Effector memory CD8-positive, alpha-beta T cell (primary cell): Measurements from ENCODE around the gene ABCA5.

Experiments used
- ATAC-seq: fragments of 150-1000 bp; cut with Tn5 transposase; replicated peaks from 2 replicates; pipeline ENCODE4 v1.10.0; 2021; ENCODE audit warnings: mild to moderate bottlenecking, moderate library complexity
- DNase-seq, 3 experiments: peaks; one replicate each; pipeline ENCODE4 v3.0.0; 2021
- H3K27ac Mint-ChIP-seq, 2 donors: one replicate each; pipeline ENCODE4 v1.8.0; 2022; ENCODE audit warnings: mild to moderate bottlenecking in 2 of 2, mixed read lengths in 2 of 2, moderate library complexity in 2 of 2
- H3K27me3 Mint-ChIP-seq, 2 donors: one replicate each; pipeline ENCODE4 v1.8.0; 2022; ENCODE audit warnings: mixed read lengths in 2 of 2
- H3K36me3 Mint-ChIP-seq: one replicate; pipeline ENCODE4 v1.8.0; 2022; ENCODE audit warnings: mild to moderate bottlenecking, moderate library complexity, mixed read lengths; ENCODE audit not compliant: insufficient read depth
- H3K4me1 Mint-ChIP-seq, 2 donors: one replicate each; pipeline ENCODE4 v1.8.0; 2022; ENCODE audit warnings: low read depth in 2 of 2, mixed read lengths in 2 of 2
- H3K4me3 Mint-ChIP-seq, 2 donors: one replicate each; pipeline ENCODE4 v1.8.0; 2022; ENCODE audit warnings: mild to moderate bottlenecking in 2 of 2, mixed read lengths in 2 of 2, moderate library complexity in 2 of 2
- H3K9me3 Mint-ChIP-seq, 2 donors: one replicate each; pipeline ENCODE4 v1.8.0; 2022; ENCODE audit warnings: mixed read lengths in 2 of 2

Gene ABCA5

DNA sequence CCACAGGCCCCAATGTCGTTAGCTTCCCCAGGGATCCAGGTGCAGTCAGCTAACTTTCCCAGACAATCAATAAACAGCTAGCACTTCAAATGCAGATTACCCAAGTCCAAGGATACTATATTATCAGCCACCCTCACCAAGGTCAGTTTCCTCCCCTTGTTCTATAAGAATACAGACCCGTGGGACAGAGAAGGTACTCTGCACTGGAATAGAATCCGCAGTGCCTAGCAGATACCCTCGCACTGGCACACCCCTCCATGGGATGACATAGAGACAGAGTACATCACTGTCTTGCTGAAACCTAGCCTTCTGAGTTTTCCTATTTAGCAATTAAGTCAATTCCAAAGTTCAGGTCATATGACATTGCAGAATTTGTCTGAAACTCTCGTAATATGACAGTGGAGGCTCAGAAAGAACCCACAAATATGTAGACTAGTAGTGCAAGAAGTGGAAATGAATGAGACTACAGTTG is 58.4 kb downstream of the ABCA5 start:
- H3K4me3 Mint-ChIP-seq = no peak overlapping the region
- H3K4me1 Mint-ChIP-seq = no peaks in the 10 kb centered on the region
- H3K36me3 Mint-ChIP-seq = peaks cover 7% of the 10 kb centered on the region
- no peaks in the 10 kb centered on the region for H3K9me3 Mint-ChIP-seq
- DNase-seq (no peak), ATAC-seq (no peak)
- H3K27me3 Mint-ChIP-seq = no peaks in the 10 kb centered on the region
- no peak overlapping the region for H3K27ac Mint-ChIP-seq

DNA sequence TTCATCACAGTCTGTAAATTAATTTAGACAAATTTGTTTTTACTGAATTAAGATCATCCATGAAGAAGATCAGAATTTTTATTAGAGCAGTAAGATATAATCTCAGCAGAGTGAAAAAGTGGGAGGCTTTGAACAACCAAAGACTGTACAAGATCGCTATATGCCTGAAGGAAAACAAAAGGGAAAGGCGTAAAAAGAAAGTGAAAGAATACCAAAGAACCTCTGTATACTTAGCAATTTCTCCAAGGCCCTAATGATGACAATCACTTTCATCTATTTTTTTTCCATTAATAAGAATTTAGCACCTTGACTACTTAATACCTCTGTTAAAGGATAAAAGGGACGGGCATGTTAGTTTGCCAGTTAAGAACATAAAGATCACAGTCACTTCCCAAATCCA is 59.7 kb downstream of the ABCA5 start:
- no peak overlapping the region for H3K27ac Mint-ChIP-seq
- ATAC-seq (no peak), DNase-seq (no peak)
- no peaks in the 10 kb centered on the region for H3K4me1 Mint-ChIP-seq
- no peaks in the 10 kb centered on the region for H3K9me3 Mint-ChIP-seq
- H3K4me3 Mint-ChIP-seq = no peak overlapping the region
- H3K27me3 Mint-ChIP-seq = no peaks in the 10 kb centered on the region
- H3K36me3 Mint-ChIP-seq = peaks cover 8% of the 10 kb centered on the region

DNA sequence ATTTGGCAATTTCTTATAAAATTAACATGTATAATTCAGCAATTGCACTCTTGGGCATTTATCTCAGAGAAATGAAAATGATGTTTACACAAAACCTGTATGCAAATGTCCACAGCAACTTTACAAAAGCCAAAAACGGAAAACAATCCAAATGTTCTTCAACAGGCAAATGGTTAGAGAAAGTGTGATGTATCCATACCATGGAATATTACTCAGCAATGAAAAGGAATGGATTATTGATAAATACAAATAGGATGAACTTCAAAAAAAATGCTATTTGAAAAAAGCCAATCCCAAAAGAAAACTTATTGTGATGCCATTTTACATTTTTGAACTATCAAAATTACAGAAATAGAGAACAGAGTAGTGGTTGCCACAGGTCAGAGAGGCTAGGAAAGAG is 61.1 kb downstream of the ABCA5 start:
- H3K27ac Mint-ChIP-seq = no peak overlapping the region
- H3K9me3 Mint-ChIP-seq = no peaks in the 10 kb centered on the region
- H3K4me3 Mint-ChIP-seq = no peak overlapping the region
- DNase-seq (no peak), ATAC-seq (no peak)
- H3K27me3 Mint-ChIP-seq = no peaks in the 10 kb centered on the region
- peaks cover 8% of the 10 kb centered on the region for H3K36me3 Mint-ChIP-seq
- no peaks in the 10 kb centered on the region for H3K4me1 Mint-ChIP-seq

DNA sequence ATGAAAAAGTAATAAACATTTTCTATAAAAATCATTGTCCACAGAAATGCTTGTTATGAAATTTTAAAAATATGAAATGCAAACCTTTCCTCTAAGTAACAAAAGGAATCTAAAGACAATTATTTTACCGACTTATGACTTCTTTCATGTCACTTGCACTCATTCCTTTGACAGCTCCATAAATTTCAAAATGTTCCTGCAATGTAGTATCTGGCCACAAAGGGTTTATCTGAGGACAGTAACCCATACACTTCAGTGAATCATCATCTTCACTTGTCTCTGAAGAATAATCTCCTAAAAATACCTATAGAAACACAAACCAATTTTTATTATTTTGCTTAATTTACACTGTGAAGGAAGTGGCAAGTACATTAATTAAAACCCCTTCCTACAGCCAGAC is 72.7 kb downstream of the ABCA5 start:
- Mint-ChIP-seq H3K27ac (no peak overlapping the region), H3K4me1 (no peaks in the 10 kb centered on the region), H3K9me3 (no peaks in the 10 kb centered on the region), H3K4me3 (no peak overlapping the region), H3K27me3 (no peaks in the 10 kb centered on the region), H3K36me3 (peaks cover 25% of the 10 kb centered on the region)
- DNase-seq (no peak), ATAC-seq (no peak)

DNA sequence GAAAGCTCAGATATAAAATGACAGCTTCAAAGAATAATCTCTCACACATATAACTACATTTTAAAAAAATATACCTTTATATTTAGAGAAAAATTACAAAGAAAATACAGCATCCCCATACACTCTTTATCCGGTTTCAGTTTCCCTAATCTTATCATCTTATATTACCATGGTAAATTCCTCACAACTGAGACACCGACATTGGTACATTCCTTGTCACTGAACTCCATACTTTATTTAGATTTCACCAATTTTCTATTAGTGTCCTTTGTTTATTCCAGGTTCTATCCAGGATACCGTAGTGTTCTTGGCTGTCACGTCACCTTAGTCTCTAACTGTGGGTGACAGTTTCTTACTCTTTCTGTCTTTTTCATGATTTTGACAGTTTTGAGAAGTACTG is 76.3 kb downstream of the ABCA5 start:
- DNase-seq (no peak), ATAC-seq (no peak)
- Mint-ChIP-seq H3K27me3 (no peaks in the 10 kb centered on the region), H3K4me1 (no peaks in the 10 kb centered on the region), H3K27ac (no peak overlapping the region), H3K9me3 (no peaks in the 10 kb centered on the region), H3K4me3 (no peak overlapping the region), H3K36me3 (peaks cover 27% of the 10 kb centered on the region)

DNA sequence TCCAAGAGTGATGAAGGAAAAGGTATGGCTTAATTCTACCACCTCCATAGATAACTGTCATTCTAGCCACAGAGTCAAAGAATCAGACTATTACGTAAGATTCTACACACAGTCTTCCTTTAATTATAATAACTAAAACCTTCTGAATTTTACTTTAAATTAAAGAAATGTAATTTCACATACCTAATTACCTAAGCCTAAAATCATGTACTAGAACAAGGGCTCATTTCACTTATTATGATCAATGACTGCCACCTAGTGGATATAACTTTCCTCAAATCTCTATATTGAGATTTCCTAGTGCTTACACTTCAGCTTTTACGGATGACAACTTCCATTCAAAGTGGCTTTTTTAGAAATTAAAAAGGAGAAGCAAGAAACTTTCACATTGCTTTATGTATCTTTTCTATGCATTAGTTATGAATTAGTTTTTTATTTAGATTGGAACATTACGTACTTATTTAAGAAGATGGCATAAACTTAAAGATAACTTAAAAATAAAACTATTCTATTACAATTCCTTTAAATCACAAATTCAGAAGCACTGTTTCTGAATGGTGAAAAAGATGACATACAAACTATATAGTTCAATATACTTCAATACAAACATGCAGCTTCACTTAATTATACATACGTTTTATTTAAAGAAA is 80.1 kb downstream of the ABCA5 start:
- H3K9me3 Mint-ChIP-seq = no peaks in the 10 kb centered on the region
- H3K4me3 Mint-ChIP-seq = no peak overlapping the region
- peaks cover 14% of the 10 kb centered on the region for H3K36me3 Mint-ChIP-seq
- H3K27ac Mint-ChIP-seq = no peak overlapping the region
- no peaks in the 10 kb centered on the region for H3K27me3 Mint-ChIP-seq
- H3K4me1 Mint-ChIP-seq = no peaks in the 10 kb centered on the region
- ATAC-seq (no peak), DNase-seq (no peak)

DNA sequence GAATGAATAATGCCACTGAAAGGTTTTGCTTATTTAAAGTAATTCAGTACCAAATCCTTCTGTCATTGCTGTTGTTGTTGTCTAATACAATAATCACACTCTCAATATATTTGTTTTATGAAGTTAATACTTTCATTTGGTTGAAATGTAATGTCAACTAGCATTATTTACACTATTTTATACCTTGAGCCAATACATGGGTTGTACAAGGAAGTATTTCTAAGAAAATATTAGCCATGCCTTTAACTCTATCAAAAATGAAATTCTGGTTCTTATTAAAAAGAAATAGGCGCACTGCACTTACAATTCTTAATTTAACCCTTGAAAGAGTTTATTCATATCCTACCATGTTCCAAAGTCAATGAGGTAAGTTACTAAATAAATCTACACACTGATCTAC is 80.7 kb downstream of the ABCA5 start:
- DNase-seq = no peak
- Mint-ChIP-seq H3K27me3 (no peaks in the 10 kb centered on the region), H3K9me3 (no peaks in the 10 kb centered on the region), H3K36me3 (peaks cover 10% of the 10 kb centered on the region), H3K4me1 (no peaks in the 10 kb centered on the region), H3K4me3 (no peak overlapping the region), H3K27ac (no peak overlapping the region)
- no peak for ATAC-seq

DNA sequence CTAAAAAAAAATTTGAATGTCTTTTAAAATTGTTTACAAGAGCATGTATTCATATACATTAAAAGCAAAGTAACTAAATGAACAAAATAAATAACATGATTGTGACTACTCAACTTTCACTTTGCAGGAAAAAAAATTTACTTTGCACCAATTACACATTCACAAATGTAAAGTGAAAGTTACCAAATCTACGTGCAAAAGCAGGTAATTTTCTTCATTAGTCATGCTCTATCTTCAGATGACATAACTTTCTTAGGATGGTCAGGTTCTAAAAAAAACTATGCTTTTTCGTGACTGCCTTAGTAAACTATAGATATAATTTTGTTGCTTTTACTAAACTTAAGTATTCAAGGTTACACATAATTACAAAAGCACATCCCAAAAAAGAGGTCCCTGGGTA is 81.3 kb downstream of the ABCA5 start:
- Mint-ChIP-seq H3K36me3 (peaks cover 10% of the 10 kb centered on the region), H3K4me3 (no peak overlapping the region), H3K27me3 (no peaks in the 10 kb centered on the region), H3K9me3 (no peaks in the 10 kb centered on the region), H3K27ac (no peak overlapping the region), H3K4me1 (no peaks in the 10 kb centered on the region)
- no peak for DNase-seq
- no peak for ATAC-seq

DNA sequence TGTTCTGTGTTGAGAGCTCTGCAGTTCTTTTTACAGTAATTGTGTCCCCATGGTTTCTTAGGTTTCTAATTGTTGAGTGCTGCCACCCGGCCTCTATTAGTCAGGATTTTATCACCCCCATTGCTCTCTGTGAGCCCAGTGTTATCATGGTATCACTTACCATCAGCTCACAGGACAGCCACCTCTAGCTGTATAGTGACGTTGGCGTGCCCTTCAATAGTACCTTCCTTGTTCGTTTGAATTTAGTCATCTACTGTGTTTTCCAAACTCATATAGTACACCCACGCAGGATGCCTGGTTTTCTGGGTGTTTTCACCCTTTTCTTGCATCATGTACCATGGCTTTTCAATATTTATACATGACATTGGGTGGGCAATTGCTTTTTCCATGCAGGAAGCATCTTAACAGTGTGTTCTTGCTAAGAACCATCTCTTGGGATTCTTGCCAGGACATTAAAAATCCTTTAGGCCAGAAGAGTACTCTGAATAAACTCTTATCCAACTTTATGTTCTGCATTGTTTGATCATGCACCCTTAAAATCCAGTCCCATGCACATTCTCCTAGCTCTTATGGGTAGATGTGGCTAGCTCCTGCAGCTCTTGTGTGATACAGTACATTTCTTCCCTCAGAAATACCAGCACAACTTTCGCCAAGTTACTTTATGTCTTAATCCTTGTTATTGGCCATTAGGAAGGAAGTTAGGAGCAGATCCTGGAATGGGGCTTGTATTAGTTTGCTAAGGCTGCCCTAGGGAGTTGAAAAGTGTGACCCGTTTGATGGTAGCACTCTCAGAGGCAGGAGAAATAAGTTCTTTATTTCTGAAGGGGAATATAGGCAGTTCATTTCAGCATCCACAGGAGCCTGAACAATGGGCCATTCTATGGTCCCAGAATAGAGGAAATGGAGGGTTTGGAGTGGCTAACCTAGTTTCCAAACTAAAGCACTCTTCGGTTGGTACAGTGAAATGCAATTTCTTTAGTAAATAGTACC is 87.0 kb downstream of the ABCA5 start:
- no peaks in the 10 kb centered on the region for H3K27me3 Mint-ChIP-seq

DNA sequence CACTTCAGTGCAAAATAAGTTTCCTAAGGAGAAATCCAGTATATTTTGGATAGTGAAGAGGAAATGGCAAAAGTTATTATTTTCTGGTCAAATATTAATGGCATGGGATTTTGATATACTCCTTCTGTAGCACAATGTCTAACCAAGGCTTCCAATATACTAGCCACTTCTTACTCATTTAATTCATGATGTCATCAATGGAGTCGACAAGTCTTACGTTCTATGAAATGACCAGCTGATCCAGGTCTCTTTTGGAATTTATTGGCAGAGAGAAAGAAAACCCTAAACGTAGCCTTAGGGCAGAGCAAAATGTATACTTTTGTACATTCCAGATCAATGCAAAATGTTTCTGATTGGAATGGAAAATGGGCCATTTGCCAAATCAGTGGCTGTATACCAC is 90.0 kb downstream of the ABCA5 start:
- Mint-ChIP-seq H3K27me3 (no peaks in the 10 kb centered on the region), H3K4me1 (no peaks in the 10 kb centered on the region), H3K27ac (no peak overlapping the region), H3K4me3 (no peak overlapping the region), H3K9me3 (peaks cover 0 to 11% of the 10 kb centered on the region in 2 donors), H3K36me3 (no peaks in the 10 kb centered on the region)
- DNase-seq (no peak), ATAC-seq (no peak)

More for the DNA sequence above, 87.0 kb downstream of the ABCA5 start:
- Mint-ChIP-seq H3K4me1 (no peaks in the 10 kb centered on the region), H3K4me3 (no peak overlapping the region), H3K36me3 (peaks cover 6% of the 10 kb centered on the region), H3K27ac (no peak overlapping the region), H3K9me3 (no peaks in the 10 kb centered on the region)
- ATAC-seq (no peak), DNase-seq (no peak)

DNA sequence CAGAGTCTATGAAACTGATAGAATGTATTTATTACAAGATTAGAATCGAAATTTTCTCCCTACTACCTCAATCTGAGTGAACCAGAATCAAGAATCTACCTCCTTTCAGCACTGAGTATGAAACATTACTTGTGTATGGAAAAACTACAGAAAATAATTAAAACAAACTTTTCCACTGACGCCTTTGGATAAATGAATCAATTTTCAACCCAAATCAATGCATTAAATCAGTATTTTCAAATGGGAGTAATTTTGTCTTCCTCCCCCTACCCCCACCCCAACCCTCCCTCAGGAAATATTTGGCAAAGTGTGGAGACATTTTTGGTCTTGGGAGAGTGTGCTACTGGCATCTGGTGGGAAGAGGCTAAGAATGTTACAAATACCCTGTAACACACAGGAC is 90.5 kb downstream of the ABCA5 start:
- H3K27me3 Mint-ChIP-seq = no peaks in the 10 kb centered on the region
- H3K4me3 Mint-ChIP-seq = no peak overlapping the region
- no peak overlapping the region for H3K27ac Mint-ChIP-seq
- ATAC-seq = no peak
- no peak for DNase-seq
- H3K4me1 Mint-ChIP-seq = no peaks in the 10 kb centered on the region
- H3K36me3 Mint-ChIP-seq = no peaks in the 10 kb centered on the region
- H3K9me3 Mint-ChIP-seq = peaks cover 0 to 16% of the 10 kb centered on the region in 2 donors

DNA sequence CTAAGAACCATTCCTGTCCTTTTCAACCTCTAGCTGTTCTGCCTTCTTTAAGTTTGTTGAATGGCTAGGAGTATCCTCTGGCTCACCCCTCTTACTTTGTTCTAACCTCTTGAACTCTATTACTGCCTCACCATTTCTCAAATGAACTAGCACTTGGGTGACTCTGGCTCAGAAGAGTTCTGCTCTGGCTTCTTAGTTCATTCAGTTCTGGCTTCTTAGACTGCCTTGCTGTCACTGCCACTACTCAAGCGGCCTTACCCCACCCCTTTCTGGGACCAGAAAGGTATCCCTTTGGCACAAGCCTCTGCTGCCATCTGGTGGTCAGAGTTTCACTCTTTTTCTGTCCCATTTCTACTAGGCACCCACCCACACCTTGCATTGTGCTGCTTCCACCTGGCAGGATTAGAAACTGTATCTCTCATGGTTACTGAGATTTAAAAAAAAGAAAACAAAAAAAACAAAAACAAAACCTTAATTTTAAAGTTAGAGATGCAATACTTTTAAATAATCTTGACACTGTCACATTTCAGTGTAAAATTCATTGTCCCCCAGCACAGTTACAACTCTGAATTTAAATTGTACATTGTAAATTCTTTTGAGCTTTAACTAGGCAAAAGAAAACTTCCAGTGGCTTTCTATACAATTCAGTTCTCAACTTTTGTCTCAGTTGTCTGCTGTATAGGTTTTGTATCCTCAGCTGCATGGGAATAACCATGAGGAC is 91.4 kb downstream of the ABCA5 start:
- ATAC-seq = peak; percentile 53
- Mint-ChIP-seq H3K9me3 (peaks cover 0 to 24% of the 10 kb centered on the region in 2 donors), H3K27ac (no peak overlapping the region), H3K36me3 (no peaks in the 10 kb centered on the region), H3K4me3 (no peak overlapping the region), H3K4me1 (no peaks in the 10 kb centered on the region), H3K27me3 (no peaks in the 10 kb centered on the region)
- DNase-seq = peak; percentile 35 to 51 (median 40)

DNA sequence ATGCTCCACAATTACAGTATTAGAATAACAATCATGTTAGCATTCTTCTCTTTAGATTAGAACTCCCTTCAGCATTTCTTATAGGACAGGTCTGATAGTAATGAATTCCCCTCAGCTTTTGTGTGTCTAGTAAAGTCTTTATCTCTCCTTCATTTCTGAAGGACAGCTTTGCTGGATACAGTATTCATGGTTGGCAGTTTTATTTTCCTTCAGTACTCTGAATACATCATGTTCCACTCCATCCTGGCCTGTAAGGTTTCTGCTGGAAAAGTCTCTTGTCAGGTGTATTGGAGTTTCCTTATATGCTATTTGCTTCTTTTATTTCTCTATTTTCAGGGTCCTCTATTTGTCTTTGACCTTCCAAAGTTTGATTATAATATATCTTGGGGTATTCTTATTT is 94.3 kb downstream of the ABCA5 start:
- DNase-seq = no peak
- no peak for ATAC-seq
- no peaks in the 10 kb centered on the region for H3K27me3 Mint-ChIP-seq
- no peak overlapping the region for H3K4me3 Mint-ChIP-seq
- no peak overlapping the region for H3K27ac Mint-ChIP-seq
- H3K4me1 Mint-ChIP-seq = no peaks in the 10 kb centered on the region
- peaks cover 0 to 24% of the 10 kb centered on the region in 2 donors for H3K9me3 Mint-ChIP-seq
- H3K36me3 Mint-ChIP-seq = no peaks in the 10 kb centered on the region
